ENCODE results near the gene MAGI3. TPM values are rescaled to one million over a fixed set of nuclear protein-coding genes. Genes with fewer than 3 reads are reported as not detected.
A peak's percentile ranks its signal among the peaks of the same experiment; 100 is the strongest.

MAGI3 gene
- total and polyA plus RNA-seq, 2 of the 13 experiments (the other 11 are each of a cell fraction or from before 2014, with no cell fraction given), result 4.0 to 11.8 TPM

DNA sequence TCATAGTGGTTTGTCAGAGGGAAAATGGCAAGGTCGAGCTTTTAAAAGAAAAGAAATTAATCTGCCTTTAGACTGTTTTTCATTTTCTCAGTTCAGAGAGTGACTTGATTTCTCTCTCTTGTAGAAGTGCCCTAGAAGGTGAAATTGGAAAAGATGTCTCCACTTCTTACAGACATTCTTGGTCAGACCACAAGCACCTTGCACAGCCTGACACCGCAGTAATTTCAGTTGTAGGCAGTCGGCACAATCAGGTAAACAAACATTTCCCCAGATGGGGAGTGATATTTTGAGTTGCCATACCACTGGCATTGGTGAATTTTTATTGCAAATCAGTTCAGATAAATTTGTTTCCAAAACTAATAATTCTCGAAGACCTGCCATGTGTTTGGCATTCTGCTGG, 282.2 kb downstream of the MAGI3 start:
- ATAC-seq (no peak), DNase-seq (ENCODE audit: low spot score) (no peak), FAIRE-seq (no peak)
- Histone ChIP-seq H4K20me1 (ENCODE audit: insufficient read depth, low read length) (no peaks in the 10 kb centered on the region), H3K36me3 (replicated peaks in 1 of 2; ENCODE audit: control insufficient read depth in 1 of 2, insufficient read depth in 2 of 2, low read length in 2 of 2) (peaks cover 1 to 13% of the 10 kb centered on the region in 2 experiments; a peak in 3 of 5 replicates), H3K27ac (ENCODE audit: extremely low read length, insufficient read depth, low read length) (no peak overlapping the region), H3K79me2 (ENCODE audit: insufficient read depth, low read length) (no peaks in the 10 kb centered on the region), H3K9me3 (ENCODE audit: low read length) (no peaks in the 10 kb centered on the region), H3K4me1 (ENCODE audit: insufficient read depth, low read length) (no peaks in the 10 kb centered on the region), H3K4me2 (ENCODE audit: low read depth, low read length) (no peak overlapping the region), H2AFZ (ENCODE audit: low read length) (no peak overlapping the region), H3K9ac (ENCODE audit: insufficient read depth, low read depth, low read length) (no peak overlapping the region), H3K4me3 (replicated peaks in 1 of 3; ENCODE audit: insufficient read depth in 1 of 3, low read depth in 2 of 3, low read length in 3 of 3) (no peak overlapping the region), H3K27me3 (ENCODE audit: control insufficient read depth in 1 of 2, insufficient read depth in 2 of 2, low read length in 2 of 2) (no peaks in the 10 kb centered on the region)
- TF ChIP-seq, protein P1, sequence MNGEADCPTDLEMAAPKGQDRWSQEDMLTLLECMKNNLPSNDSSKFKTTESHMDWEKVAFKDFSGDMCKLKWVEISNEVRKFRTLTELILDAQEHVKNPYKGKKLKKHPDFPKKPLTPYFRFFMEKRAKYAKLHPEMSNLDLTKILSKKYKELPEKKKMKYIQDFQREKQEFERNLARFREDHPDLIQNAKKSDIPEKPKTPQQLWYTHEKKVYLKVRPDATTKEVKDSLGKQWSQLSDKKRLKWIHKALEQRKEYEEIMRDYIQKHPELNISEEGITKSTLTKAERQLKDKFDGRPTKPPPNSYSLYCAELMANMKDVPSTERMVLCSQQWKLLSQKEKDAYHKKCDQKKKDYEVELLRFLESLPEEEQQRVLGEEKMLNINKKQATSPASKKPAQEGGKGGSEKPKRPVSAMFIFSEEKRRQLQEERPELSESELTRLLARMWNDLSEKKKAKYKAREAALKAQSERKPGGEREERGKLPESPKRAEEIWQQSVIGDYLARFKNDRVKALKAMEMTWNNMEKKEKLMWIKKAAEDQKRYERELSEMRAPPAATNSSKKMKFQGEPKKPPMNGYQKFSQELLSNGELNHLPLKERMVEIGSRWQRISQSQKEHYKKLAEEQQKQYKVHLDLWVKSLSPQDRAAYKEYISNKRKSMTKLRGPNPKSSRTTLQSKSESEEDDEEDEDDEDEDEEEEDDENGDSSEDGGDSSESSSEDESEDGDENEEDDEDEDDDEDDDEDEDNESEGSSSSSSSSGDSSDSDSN (CRISPR knock-in tag; IDR thresholded peaks at IDR 0.05), result no peak
- no peak for TF ChIP-seq ZNF337 (CRISPR knock-in tag; IDR thresholded peaks at IDR 0.05; ENCODE audit: borderline replicate concordance, low read depth)
- in situ Hi-C loops (cut with HindIII; ENCODE audit: extremely low pct_ligation_motif_present, low pct_unique_long_range_greater_than_20kb) (loop anchor here (25.0 kb wide), 1 partner anchor 185 kb away; no protein-coding TSS in a partner anchor), intact Hi-C loops (cut with micrococcal nuclease; ENCODE audit: unreplicated experiment) (loop anchor here (10.0 kb wide), 1 partner anchor 218 kb away; no protein-coding TSS in a partner anchor)
- CTCF ChIA-PET (ENCODE audit: low intra/inter-chr PET ratio, low total read pairs), result no interaction called here
- POLR2A ChIA-PET, result no interaction called here
- BruUV-seq (replicated peaks), result no TSS peak
- WGBS (ENCODE audit: low lambda C conversion rate), result 95% methylated on average over 4 of the region's 4 CpGs

DNA sequence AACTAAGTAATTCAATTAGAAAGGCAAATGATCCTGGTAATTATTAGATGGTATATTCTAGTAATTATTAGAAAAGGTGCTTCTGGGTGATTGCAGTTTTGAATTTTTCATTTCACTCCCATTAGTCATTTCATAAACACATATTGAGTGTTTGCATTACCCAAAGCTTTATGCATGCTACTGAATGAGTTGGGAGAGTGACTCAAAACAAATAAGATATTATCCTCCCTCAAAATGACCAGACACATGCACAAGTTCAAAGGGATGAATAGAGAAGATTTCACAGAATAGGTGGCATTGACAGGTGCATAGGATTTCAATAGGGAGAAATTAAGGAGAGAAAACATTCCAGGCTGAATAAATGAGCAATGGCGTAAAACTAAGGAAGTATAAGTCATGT, 284.3 kb downstream of the MAGI3 start:
- BruUV-seq (replicated peaks), result no TSS peak
- TF ChIP-seq ZNF253 (CRISPR knock-in tag; IDR thresholded peaks at IDR 0.05; ENCODE audit: borderline replicate concordance) (no peak), JUNB (CRISPR knock-in tag; IDR thresholded peaks at IDR 0.05; ENCODE audit: borderline replicate concordance) (no peak), MIER3 (CRISPR knock-in tag; IDR thresholded peaks at IDR 0.05; ENCODE audit: borderline replicate concordance) (no peak), ZNF782 (CRISPR knock-in tag; IDR thresholded peaks at IDR 0.05; ENCODE audit: borderline replicate concordance) (no peak), ZNF746 (CRISPR knock-in tag; IDR thresholded peaks at IDR 0.05) (no peak), POLR2A (IDR thresholded peaks at IDR 0.05; ENCODE audit: insufficient read depth in 1 of 2, low read depth in 2 of 2, low read length in 2 of 2) (no peak)
- TF ChIP-seq, protein P2, sequence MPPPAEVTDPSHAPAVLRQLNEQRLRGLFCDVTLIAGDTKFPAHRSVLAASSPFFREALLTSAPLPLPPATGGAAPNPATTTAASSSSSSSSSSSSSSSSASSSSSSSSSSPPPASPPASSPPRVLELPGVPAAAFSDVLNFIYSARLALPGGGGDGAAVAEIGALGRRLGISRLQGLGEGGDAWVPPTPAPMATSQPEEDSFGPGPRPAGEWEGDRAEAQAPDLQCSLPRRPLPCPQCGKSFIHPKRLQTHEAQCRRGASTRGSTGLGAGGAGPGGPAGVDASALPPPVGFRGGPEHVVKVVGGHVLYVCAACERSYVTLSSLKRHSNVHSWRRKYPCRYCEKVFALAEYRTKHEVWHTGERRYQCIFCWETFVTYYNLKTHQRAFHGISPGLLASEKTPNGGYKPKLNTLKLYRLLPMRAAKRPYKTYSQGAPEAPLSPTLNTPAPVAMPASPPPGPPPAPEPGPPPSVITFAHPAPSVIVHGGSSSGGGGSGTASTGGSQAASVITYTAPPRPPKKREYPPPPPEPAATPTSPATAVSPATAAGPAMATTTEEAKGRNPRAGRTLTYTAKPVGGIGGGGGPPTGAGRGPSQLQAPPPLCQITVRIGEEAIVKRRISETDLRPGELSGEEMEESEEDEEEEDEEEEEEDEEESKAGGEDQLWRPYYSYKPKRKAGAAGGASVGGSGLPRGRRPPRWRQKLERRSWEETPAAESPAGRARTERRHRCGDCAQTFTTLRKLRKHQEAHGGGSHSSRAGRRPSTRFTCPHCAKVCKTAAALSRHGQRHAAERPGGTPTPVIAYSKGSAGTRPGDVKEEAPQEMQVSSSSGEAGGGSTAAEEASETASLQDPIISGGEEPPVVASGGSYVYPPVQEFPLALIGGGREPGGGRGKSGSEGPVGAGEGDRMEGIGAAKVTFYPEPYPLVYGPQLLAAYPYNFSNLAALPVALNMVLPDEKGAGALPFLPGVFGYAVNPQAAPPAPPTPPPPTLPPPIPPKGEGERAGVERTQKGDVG (CRISPR knock-in tag; IDR thresholded peaks at IDR 0.05; ENCODE audit: borderline replicate concordance), result no peak
- TF ChIP-seq, protein P3, sequence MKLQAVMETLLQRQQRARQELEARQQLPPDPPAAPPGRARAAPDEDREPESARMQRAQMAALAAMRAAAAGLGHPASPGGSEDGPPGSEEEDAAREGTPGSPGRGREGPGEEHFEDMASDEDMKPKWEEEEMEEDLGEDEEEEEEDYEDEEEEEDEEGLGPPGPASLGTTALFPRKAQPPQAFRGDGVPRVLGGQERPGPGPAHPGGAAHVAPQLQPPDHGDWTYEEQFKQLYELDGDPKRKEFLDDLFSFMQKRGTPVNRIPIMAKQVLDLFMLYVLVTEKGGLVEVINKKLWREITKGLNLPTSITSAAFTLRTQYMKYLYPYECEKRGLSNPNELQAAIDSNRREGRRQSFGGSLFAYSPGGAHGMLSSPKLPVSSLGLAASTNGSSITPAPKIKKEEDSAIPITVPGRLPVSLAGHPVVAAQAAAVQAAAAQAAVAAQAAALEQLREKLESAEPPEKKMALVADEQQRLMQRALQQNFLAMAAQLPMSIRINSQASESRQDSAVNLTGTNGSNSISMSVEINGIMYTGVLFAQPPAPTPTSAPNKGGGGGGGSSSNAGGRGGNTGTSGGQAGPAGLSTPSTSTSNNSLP (IDR thresholded peaks at IDR 0.05; ENCODE audit: low read depth, low read length), result 0 out of 2 replicates have a peak, but pooled peaks have one; percentile 34

More for the DNA sequence above, 284.3 kb downstream of the MAGI3 start:
- H4K20me1 ChIP-seq (ENCODE audit: insufficient read depth, low read length), result no peaks in the 10 kb centered on the region; the same call in 1 of the 2 replicates
- no peaks in the 10 kb centered on the region for H3K27me3 ChIP-seq (ENCODE audit: control insufficient read depth in 1 of 2, insufficient read depth in 2 of 2, low read length in 2 of 2)
- DNase-seq (ENCODE audit: low spot score), result peak; percentile 40
- WGBS (ENCODE audit: low lambda C conversion rate), result 94% methylated on average over 1 of the region's 1 CpG
- peaks cover 1 to 13% of the 10 kb centered on the region in 2 experiments; a peak in 3 of 5 replicates for H3K36me3 ChIP-seq (replicated peaks in 1 of 2; ENCODE audit: control insufficient read depth in 1 of 2, insufficient read depth in 2 of 2, low read length in 2 of 2)
- H3K4me2 ChIP-seq (ENCODE audit: low read depth, low read length), result no peak overlapping the region
- no peak overlapping the region for H2AFZ ChIP-seq (ENCODE audit: low read length)
- no peaks in the 10 kb centered on the region for H3K4me1 ChIP-seq (ENCODE audit: insufficient read depth, low read length)
- no peak overlapping the region for H3K4me3 ChIP-seq (replicated peaks in 1 of 3; ENCODE audit: insufficient read depth in 1 of 3, low read depth in 2 of 3, low read length in 3 of 3)
- in situ Hi-C loops (cut with HindIII; ENCODE audit: extremely low pct_ligation_motif_present, low pct_unique_long_range_greater_than_20kb) (loop anchor here (25.0 kb wide), 1 partner anchor 187 kb away; no protein-coding TSS in a partner anchor), intact Hi-C loops (cut with micrococcal nuclease; ENCODE audit: unreplicated experiment) (loop anchor here (10.0 kb wide), 1 partner anchor 220 kb away; no protein-coding TSS in a partner anchor)
- ChIA-PET POLR2A (no interaction called here), CTCF (ENCODE audit: low intra/inter-chr PET ratio, low total read pairs) (no interaction called here)
- no peaks in the 10 kb centered on the region for H3K9me3 ChIP-seq (ENCODE audit: low read length)
- H3K27ac ChIP-seq (ENCODE audit: extremely low read length, insufficient read depth, low read length), result no peak overlapping the region
- FAIRE-seq, result no peak
- H3K9ac ChIP-seq (ENCODE audit: insufficient read depth, low read depth, low read length), result no peak overlapping the region
- H3K79me2 ChIP-seq (ENCODE audit: insufficient read depth, low read length), result no peaks in the 10 kb centered on the region
- ATAC-seq, result no peak; the same call in 2 of the 3 replicates
